Nucleus accumbens (tissue), 56 donors: ENCODE results near the gene YARS1.

Source experiments
- DNase-seq, 56 donors: peaks; one replicate each; lab custom pipeline; 2025; lab: John Stamatoyannopoulos, UW

Gene YARS1

DNA sequence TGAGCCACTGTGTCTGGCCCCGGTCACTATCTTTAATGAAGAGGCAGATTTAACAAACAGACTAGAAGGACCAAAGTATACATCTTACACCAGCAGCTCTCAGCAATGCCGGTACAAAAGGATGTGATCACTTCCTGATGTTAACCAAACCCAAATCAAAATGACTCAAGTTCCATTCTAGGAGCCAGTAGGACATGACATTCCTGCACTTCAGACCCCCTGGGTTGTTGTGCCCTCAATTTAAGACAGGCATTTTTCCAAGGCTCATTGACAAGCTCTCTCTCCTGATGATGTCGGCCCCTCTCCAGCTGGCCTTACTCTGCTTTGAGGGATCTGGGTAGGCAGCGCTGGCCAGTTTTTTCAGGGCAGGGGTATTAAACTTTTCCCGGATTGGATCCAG, 35.1 kb downstream of the YARS1 start:
- DNase-seq: no peak

DNA sequence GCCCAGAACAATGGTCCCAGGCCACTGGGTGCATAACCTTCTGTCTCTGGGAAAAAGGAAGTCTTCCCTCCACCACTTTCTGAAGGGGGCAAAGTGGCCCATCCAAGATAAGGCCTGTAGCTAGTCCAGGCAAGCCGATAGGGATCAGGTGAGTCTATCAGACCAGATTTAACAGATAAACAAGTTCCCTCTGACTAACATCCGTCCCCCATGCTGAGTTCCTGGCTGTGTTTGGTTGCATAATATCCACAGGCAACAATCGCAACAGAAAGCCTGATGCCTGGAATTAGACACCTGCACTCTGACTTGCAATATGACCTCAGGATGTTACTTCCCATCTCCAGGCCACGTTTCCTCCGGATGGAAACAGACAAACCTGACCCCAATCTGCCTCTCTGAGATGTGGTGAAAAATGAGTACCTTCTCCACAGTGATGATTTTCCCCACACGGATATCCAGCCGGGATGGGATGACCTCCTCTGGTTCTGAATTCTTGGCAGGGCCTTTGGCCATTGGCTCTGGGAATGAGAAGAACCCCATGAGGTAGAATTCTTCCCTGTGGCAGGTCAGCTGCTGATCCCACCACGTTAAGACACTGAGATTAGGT, 36.4 kb downstream of the YARS1 start:
- no peak for DNase-seq

DNA sequence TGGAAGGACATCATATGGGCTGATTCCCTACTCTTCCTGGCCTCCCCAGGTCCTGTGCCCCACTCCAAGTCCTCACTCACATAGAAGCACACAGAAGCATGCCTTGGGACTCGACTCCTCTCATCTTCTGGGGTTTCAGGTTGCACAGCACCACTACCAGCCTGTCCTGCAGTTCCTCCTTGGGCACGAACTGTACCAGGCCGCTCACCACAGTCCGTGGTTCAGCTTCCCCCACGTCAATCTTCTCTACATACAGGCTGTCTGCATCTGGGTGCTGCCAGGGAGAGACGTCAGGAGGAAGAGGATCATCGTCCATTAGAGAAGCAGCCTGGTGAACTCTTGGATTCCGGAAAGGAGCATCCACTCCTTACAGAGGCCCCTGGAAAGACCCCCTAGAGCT, 37.2 kb downstream of the YARS1 start:
- DNase-seq: no peak

- no peak for DNase-seq
Observed at GRCh38 chr1:32779242-32779641, 37.9 kb downstream of the YARS1 start.

DNA sequence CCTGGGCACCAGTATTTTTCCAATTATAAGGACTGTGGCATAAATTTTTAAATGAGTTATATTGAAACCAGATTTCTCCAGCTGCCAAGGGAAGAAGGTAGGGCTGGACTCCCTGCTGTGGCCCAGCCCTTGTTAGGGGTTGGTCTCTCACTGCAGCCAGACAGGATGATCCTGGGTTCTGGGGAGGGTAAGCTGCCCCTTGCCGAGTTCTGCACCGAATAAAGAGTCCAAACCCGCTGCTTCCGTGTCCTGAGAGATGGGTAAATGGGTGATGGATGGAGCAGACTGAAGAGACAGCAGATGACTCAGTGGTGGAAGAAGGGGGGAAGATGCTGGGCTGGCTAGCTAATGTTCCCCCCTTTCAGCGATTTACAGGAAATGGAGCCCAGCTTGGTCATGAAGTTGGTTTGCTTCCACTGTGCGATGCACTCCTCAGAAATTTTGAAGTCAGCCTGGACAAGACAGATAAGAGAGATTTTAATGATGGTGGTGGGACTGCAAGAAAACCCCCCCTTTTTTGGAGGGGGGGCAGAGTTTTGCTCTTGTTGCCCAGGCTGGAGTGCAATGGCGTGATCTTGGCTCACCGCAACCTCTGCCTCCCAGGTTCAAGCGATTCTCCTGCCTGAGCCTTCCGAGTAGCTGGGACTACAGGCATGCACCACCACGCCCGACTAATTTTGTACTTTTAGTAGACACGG, 41.4 kb downstream of the YARS1 start:
- DNase-seq: no peak

DNA sequence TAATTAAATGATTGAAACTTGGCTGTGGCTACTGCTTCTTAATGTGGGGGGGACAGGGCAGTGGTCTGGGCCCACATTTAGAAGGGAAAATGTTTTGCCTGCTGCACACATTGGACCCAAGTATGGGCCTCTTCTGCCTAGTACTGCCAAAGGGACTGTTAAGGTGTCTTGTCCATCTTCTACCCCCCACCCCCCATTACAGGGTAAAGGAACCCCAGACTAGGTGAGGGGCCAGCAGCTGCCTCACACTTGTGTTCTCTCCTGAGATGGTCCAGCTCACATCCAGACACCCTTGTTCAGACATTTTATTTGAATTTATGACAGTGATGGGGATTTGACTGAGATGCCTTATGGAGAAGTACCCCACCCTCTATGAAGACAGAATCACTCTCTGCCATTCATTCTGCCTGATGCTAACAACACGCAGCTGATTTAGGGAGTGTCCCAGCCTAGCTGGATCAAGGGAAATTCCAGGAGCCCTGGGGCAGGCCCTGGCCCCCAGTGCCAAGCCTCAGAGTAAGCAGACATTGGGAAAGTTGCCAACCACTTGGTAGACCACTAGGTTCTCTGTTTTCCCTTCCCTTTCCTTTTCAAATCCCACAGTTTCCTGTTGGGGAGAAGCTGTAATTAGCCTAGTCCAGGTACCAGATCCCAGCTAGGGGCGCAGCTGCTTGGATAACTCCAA, 42.1 kb downstream of the YARS1 start:
- no peak for DNase-seq

- DNase-seq: no peak
Observed at GRCh38 chr1:32774464-32774808, 42.7 kb downstream of the YARS1 start.

DNA sequence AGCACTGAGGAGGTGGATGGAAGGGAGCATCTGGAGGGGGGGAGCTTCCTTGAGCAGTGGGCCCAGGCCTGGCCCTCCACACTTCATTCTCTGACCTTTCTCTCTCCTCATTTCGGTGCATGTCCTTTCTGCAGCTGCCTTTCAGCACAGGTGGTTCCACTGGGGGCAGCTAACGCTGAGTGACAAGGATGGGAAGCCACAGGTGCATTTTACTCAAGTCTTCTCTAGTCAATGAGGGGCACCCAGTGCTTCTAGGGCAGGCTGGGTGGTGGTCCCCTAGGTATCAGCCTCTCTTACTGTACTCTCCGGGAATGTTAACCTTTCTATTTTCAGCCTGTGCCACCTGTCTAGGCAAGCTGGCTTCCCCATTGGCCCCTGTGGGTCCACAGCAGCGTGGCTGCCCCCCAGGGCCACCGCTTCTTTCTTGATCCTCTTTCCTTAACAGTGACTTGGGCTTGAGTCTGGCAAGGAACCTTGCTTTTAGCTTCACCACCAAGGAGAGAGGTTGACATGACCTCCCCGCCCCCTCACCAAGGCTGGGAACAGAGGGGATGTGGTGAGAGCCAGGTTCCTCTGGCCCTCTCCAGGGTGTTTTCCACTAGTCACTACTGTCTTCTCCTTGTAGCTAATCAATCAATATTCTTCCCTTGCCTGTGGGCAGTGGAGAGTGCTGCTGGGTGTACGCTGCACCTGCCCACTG, 43.2 kb downstream of the YARS1 start:
- no peak for DNase-seq

GRCh38 chr1:32773018-32773763, 44.0 kb downstream of the YARS1 start:
- peak in 49 of 56 donors; percentile 8 to 84 (median 46) for DNase-seq

- DNase-seq: no peak
Observed at GRCh38 chr1:32772281-32773017, 44.7 kb downstream of the YARS1 start.

DNA sequence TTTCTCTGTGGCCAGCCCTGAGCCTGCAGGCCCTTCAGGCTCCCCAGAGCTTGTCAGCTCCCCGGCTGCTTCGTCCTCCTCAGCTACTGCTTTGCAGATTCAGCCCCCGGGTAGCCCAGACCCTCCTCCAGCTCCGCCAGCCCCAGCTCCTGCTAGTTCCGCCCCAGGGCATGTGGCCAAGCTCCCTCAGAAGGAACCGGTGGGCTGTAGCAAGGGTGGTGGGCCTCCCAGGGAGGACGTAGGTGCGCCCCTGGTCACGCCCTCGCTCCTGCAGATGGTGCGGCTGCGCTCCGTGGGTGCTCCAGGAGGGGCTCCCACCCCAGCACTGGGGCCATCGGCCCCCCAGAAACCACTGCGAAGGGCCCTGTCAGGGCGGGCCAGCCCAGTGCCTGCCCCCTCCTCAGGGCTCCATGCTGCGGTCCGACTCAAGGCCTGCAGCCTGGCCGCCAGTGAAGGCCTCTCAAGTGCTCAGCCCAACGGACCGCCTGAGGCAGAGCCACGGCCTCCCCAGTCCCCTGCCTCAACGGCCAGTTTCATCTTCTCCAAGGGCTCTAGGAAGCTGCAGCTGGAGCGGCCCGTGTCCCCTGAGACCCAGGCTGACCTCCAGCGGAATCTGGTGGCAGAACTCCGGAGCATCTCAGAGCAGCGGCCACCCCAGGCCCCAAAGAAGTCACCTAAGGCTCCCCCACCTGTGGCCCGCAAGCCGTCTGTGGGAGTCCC, 45.4 kb downstream of the YARS1 start:
- DNase-seq: no peak

DNA sequence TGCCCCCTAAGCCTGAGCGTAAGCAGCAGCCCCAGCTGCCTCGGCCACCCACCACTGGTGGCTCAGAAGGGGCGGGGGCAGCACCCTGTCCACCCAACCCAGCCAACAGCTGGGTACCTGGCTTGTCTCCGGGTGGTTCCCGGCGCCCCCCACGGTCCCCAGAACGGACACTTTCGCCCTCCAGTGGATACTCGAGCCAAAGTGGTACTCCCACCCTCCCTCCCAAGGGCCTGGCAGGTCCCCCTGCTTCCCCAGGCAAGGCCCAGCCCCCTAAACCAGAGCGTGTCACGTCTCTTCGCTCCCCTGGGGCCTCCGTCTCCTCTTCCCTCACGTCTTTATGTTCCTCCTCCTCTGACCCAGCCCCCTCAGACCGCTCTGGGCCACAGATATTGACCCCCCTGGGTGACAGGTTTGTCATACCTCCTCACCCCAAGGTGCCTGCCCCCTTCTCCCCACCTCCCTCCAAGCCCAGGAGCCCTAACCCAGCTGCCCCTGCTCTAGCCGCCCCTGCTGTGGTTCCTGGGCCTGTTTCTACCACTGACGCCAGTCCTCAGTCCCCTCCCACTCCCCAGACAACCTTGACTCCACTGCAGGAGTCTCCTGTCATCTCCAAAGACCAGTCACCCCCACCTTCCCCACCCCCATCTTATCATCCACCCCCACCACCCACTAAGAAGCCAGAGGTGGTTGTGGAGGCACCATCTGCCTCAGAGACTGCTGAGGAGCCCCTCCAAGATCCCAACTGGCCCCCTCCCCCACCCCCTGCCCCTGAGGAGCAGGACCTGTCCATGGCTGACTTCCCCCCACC, 46.2 kb downstream of the YARS1 start:
- no peak for DNase-seq

GRCh38 chr1:32770221-32770731, 46.9 kb downstream of the YARS1 start:
- no peak for DNase-seq

- peak in 2 of 56 donors; percentile 5 to 33 for DNase-seq
Observed at GRCh38 chr1:32769524-32770220, 47.5 kb downstream of the YARS1 start.

DNA sequence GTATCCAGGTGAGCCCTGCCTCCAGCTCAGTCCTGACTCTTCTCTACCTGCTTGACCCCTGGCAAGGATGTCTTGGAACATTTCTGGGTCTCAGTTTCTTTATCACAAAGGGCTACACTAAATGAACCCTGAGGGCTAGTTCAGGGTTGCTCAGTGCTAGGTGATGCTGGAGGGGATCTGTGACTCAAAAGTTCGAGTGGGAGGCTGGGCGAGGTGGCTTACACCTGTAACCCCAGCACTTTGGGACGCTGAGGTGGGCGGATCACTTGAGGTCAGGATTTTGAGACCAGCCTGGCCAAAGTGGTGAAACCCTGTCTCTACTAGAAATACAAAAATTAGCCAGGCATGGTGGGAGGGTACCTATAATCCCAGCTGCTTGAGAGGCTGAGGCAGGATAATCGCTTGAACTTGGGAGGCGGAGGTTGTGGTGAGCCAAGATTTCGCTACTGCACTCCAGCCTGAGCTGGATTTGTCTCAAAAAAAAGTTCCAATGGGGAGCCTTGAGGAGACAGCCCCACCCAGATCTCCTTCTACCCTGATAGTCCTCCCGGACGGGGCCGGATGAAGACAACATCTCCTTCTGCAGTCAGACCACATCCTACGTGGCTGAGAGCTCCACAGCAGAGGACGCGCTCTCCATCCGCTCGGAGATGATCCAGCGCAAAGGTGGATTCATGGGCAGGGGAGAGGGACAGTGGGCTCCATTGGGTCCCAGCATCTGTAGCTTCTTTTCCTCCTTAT, 48.9 kb downstream of the YARS1 start:
- DNase-seq: no peak

- DNase-seq: no peak
Observed at GRCh38 chr1:32767641-32768040, 49.5 kb downstream of the YARS1 start.

DNA sequence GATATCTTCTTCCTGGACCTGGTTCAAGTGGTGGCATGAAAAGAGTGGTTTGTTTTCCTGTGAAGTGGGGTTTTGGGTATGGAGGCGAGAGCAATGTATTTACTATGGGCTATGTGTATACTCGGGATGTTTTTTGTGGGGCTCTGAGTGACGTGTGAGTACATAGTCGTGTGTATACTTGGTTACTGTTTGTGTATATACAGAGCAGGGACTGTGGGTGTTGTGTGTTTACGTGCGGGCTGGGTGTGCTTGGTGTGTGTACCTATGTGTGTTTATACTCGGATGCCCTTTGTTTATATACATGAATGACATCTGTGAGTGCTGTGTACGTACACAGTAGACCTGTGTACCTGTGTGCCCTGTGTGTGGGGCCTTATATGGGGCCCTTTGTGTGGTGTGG, 50.0 kb downstream of the YARS1 start:
- DNase-seq: no peak
